IMR-90 (cell line): ENCODE data around the gene AOPEP. TPM values are rescaled to one million over a fixed set of nuclear protein-coding genes. Genes with fewer than 3 reads are reported as not detected.
A peak's percentile ranks its signal among the peaks of the same experiment; 100 is the strongest.

ENCODE experiments used
- ATAC-seq: fragments of 200-7000 bp; cut with Tn5 transposase; 2 replicates; pipeline ENCODE4 v1.9.1; 2020; ENCODE audit warnings: low read depth, mild to moderate bottlenecking, moderate library complexity
- BruUV-seq: library from RNA; stranded (reverse); fragments of 400-500 nt; replicated peaks from 2 replicates; lab custom pipeline; 2021; lab: Mats Ljungman, UMichigan
- CTCF ChIA-PET: fragments of 300-600 bp; formaldehyde crosslinking; extraction: SDS; loops from one replicate; lab custom pipeline; 2021; ENCODE audit warnings: antibody characterized with exemption; lab: Yijun Ruan, JAX
- POLR2A ChIA-PET: fragments of 300-600 bp; sonication (Branson Sonifier 250); formaldehyde crosslinking; loops from one replicate; lab custom pipeline; 2022; ENCODE audit warnings: antibody characterized with exemption; ENCODE audit not compliant: unreplicated experiment; lab: Charles Lee
- DNase-seq: peaks from one replicate; pipeline ENCODE4 v3.0.0; 2013
- H2AFZ ChIP-seq: replicated peaks from 2 replicates; pipeline ENCODE3; 2013; ENCODE audit warnings: low read length, mild to moderate bottlenecking; ENCODE audit not compliant: poor library complexity
- H2AK5ac ChIP-seq: 2 replicates; pipeline ENCODE4 v1.6.1; 2013; ENCODE audit warnings: low read depth, low read length, inconsistent platforms
- H2AK9ac ChIP-seq: replicated peaks from 2 replicates; pipeline ENCODE3; 2013; ENCODE audit warnings: mild to moderate bottlenecking, low read depth, low read length, moderate library complexity; ENCODE audit not compliant: poor library complexity
- H2BK120ac ChIP-seq: 2 replicates; pipeline ENCODE4 v1.6.1; 2013; ENCODE audit warnings: low read depth, low read length, inconsistent platforms
- H2BK15ac ChIP-seq: 3 replicates; pipeline ENCODE4 v1.6.1; 2013; ENCODE audit warnings: low read depth, low read length, inconsistent platforms
- H2BK20ac ChIP-seq: 2 replicates; pipeline ENCODE4 v1.6.1; 2013; ENCODE audit warnings: low read depth, mild to moderate bottlenecking, inconsistent platforms, low read length, moderate library complexity
- H2BK5ac ChIP-seq: 2 replicates; pipeline ENCODE4 v1.6.1; 2013; ENCODE audit warnings: mild to moderate bottlenecking, low read depth, low read length, inconsistent platforms; ENCODE audit not compliant: poor library complexity, severe bottlenecking
- H3K14ac ChIP-seq: replicated peaks from 2 replicates; pipeline ENCODE4 v1.6.1; 2013; ENCODE audit warnings: low read depth, low read length, inconsistent platforms
- H3K18ac ChIP-seq: 2 replicates; pipeline ENCODE4 v1.6.1; 2013; ENCODE audit warnings: low read depth, low read length, control low read depth
- H3K23ac ChIP-seq: 2 replicates; pipeline ENCODE4 v1.6.1; 2013; ENCODE audit warnings: low read depth, low read length, inconsistent platforms
- H3K27ac ChIP-seq: 2 replicates; pipeline ENCODE4 v1.5.1; 2013; ENCODE audit warnings: mild to moderate bottlenecking, control low read depth, low read length; ENCODE audit not compliant: insufficient read depth
- H3K27me3 ChIP-seq: 2 replicates; pipeline ENCODE4 v1.6.1; 2013; ENCODE audit warnings: low read length; ENCODE audit not compliant: control insufficient read depth, insufficient read depth
- H3K36me3 ChIP-seq: 2 replicates; pipeline ENCODE4 v1.6.1; 2013; ENCODE audit warnings: low read length, mixed read lengths; ENCODE audit not compliant: control insufficient read depth, insufficient read depth
- H3K4ac ChIP-seq: 2 replicates; pipeline ENCODE4 v1.6.1; 2013; ENCODE audit warnings: low read depth, low read length, inconsistent platforms
- H3K4me1 ChIP-seq: 2 replicates; pipeline ENCODE4 v1.6.1; 2013; ENCODE audit warnings: low read length, mixed read lengths; ENCODE audit not compliant: control insufficient read depth, insufficient read depth
- H3K4me2 ChIP-seq: 2 replicates; pipeline ENCODE4 v1.6.1; 2013; ENCODE audit warnings: low read depth, mild to moderate bottlenecking, control low read depth, low read length, moderate library complexity
- H3K4me3 ChIP-seq: 2 replicates; pipeline ENCODE4 v1.5.1; 2013; ENCODE audit warnings: low read depth, mild to moderate bottlenecking, control low read depth, low read length, moderate library complexity; ENCODE audit not compliant: insufficient read depth
- H3K56ac ChIP-seq: 2 replicates; pipeline ENCODE4 v1.6.1; 2013; ENCODE audit warnings: low read length, inconsistent platforms; ENCODE audit not compliant: insufficient read depth; ENCODE audit errors: extremely low read depth
- H3K79me1 ChIP-seq, 2 experiments: 2 replicates each; pipeline ENCODE4 v1.6.1; 2013; ENCODE audit warnings: low read length in 2 of 2, inconsistent platforms in 1 of 2, low read depth in 1 of 2
- H3K9ac ChIP-seq: 2 replicates; pipeline ENCODE4 v1.6.1; 2013; ENCODE audit warnings: low read depth, low read length, control low read depth
- H3K9me1 ChIP-seq: 2 replicates; pipeline ENCODE4 v1.6.1; 2013; ENCODE audit warnings: low read length, inconsistent platforms; ENCODE audit not compliant: insufficient read depth
- H3K9me3 ChIP-seq: 2 replicates; pipeline ENCODE4 v1.6.1; 2013; ENCODE audit warnings: low read length; ENCODE audit not compliant: control insufficient read depth, insufficient read depth
- H4K20me1 ChIP-seq: 2 replicates; pipeline ENCODE4 v1.6.1; 2013; ENCODE audit warnings: low read length, inconsistent platforms; ENCODE audit not compliant: insufficient read depth
- H4K5ac ChIP-seq: 2 replicates; pipeline ENCODE4 v1.6.1; 2013; ENCODE audit warnings: mild to moderate bottlenecking, low read depth, low read length, control low read depth
- H4K8ac ChIP-seq, 2 experiments: 2 replicates each; pipeline ENCODE4 v1.6.1; 2013; ENCODE audit warnings: low read depth in 2 of 2, low read length in 2 of 2, control low read depth in 1 of 2, inconsistent platforms in 1 of 2
- H4K91ac ChIP-seq: 2 replicates; pipeline ENCODE4 v1.6.1; 2013; ENCODE audit warnings: low read depth, low read length, inconsistent platforms; ENCODE audit not compliant: insufficient read depth
- FOS ChIP-seq: fragments of 150-350 bp; IDR thresholded peaks from 2 replicates; pipeline ENCODE4 v1.6.1; 2016; ENCODE audit warnings: low read depth, low read length
- MAFK ChIP-seq: IDR thresholded peaks from 2 replicates; pipeline ENCODE4 v1.6.1; 2012; ENCODE audit warnings: low read depth, low read length, improper control_type of control experiment
- RAD21 ChIP-seq: IDR thresholded peaks from 2 replicates; pipeline ENCODE4 v1.6.1; 2012; ENCODE audit warnings: low read length, improper control_type of control experiment
- dilution Hi-C: fragments of 300-500 bp; cut with HindIII; formaldehyde crosslinking; loops from one replicate; pipeline ENCODE4 v1.14.3; 2018; ENCODE audit warnings: low sequenced_read_pairs; ENCODE audit not compliant: unreplicated experiment
- in situ Hi-C: fragments of 300-500 bp; cut with MboI; formaldehyde crosslinking; loops from 3 replicates; pipeline ENCODE4 v1.14.3; 2019; ENCODE audit warnings: low sequenced_read_pairs, inconsistent platforms, mixed read lengths
- intact Hi-C: fragments of 100-400 bp; cut with micrococcal nuclease; formaldehyde crosslinking; loops from 2 replicates; pipeline ENCODE4 v1.10.0; 2022
- polyA plus RNA-seq, 3 experiments: library from polyadenylated mRNA; depleted of rRNA; stranded (reverse); fragments of >200 nt; gene quantifications; 2 replicates each; pipeline ENCODE4 v1.2.3, GENCODE V29; 2012; ENCODE audit warnings: low replicate concordance in 1 of 3
- total RNA-seq: library from RNA; depleted of rRNA; stranded (reverse); fragments of >200 nt; gene quantifications from 2 replicates; pipeline ENCODE4 v1.2.3, GENCODE V29; 2012
- TF ChIP-seq, protein P1 (sequence below): fragments of 150-350 bp; IDR thresholded peaks from 2 replicates; pipeline ENCODE4 v1.6.1; 2016; ENCODE audit warnings: low read depth, mild to moderate bottlenecking, low read length, moderate library complexity, borderline replicate concordance
- TF ChIP-seq, protein P2 (sequence below): conservative IDR thresholded peaks from 2 replicates; pipeline ENCODE4 v1.5.1; 2012; ENCODE audit warnings: mild to moderate bottlenecking, low read depth, low read length, improper control_type of control experiment

The AOPEP gene
- total and polyA plus RNA-seq, 2 of the 4 experiments (the other 2 are of a cell fraction) = 34.9 to 38.7 TPM

GRCh38 chr9:94788570-94789105, 62.1 kb downstream of the AOPEP start:
- no peaks in the 10 kb centered on the region for H4K20me1 ChIP-seq
- CTCF ChIA-PET = interaction anchor here (0.6 kb wide), 1 partner anchor 14 kb away, joined by 3 read pairs; no protein-coding TSS in a partner anchor
- no peak overlapping the region for H4K8ac ChIP-seq
- DNase-seq (no peak), ATAC-seq (no peak)
- dilution Hi-C loops = no loop called here
- H3K23ac ChIP-seq = no peak overlapping the region; the same call in 1 of the 2 replicates
- no peak overlapping the region for H3K4me2 ChIP-seq
- in situ Hi-C loops = loop anchor here (10.0 kb wide), 1 partner anchor 236 kb away; no protein-coding TSS in a partner anchor
- H3K36me3 ChIP-seq = no peaks in the 10 kb centered on the region
- H3K4me3 ChIP-seq = no peak overlapping the region
- no peak overlapping the region for H4K91ac ChIP-seq
- peaks cover 0 to 5% of the 10 kb centered on the region in 2 experiments; a peak in 1 of 4 replicates for H3K79me1 ChIP-seq
- H3K9me1 ChIP-seq = peaks cover 6% of the 10 kb centered on the region
- no peak overlapping the region for H3K56ac ChIP-seq
- H3K4me1 ChIP-seq = peaks cover 6% of the 10 kb centered on the region
- no peaks in the 10 kb centered on the region for H3K9me3 ChIP-seq
- H2BK5ac ChIP-seq = no peak overlapping the region
- H2BK120ac ChIP-seq = no peak overlapping the region
- H2BK15ac ChIP-seq = no peak overlapping the region
- intact Hi-C loops = no loop called here
- H3K18ac ChIP-seq = no peak overlapping the region
- H3K27ac ChIP-seq = no peak overlapping the region
- no peak overlapping the region for H4K5ac ChIP-seq
- no peak overlapping the region for H3K9ac ChIP-seq
- H2BK20ac ChIP-seq = no peak overlapping the region
- no peaks in the 10 kb centered on the region for H3K27me3 ChIP-seq
- no peak overlapping the region for H3K4ac ChIP-seq
- no peak overlapping the region for H3K14ac ChIP-seq
- POLR2A ChIA-PET = no interaction called here
- no peak overlapping the region for H2AFZ ChIP-seq
- no TSS peak for BruUV-seq
- H2AK5ac ChIP-seq = peak overlapping the region; percentile 20; the same call in 1 of the 2 replicates
- TF ChIP-seq MAFK = no peak
- TF ChIP-seq, protein P1, sequence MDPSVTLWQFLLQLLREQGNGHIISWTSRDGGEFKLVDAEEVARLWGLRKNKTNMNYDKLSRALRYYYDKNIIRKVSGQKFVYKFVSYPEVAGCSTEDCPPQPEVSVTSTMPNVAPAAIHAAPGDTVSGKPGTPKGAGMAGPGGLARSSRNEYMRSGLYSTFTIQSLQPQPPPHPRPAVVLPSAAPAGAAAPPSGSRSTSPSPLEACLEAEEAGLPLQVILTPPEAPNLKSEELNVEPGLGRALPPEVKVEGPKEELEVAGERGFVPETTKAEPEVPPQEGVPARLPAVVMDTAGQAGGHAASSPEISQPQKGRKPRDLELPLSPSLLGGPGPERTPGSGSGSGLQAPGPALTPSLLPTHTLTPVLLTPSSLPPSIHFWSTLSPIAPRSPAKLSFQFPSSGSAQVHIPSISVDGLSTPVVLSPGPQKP = no peak
- no peak for TF ChIP-seq RAD21
- TF ChIP-seq FOS = no peak
- TF ChIP-seq, protein P2, sequence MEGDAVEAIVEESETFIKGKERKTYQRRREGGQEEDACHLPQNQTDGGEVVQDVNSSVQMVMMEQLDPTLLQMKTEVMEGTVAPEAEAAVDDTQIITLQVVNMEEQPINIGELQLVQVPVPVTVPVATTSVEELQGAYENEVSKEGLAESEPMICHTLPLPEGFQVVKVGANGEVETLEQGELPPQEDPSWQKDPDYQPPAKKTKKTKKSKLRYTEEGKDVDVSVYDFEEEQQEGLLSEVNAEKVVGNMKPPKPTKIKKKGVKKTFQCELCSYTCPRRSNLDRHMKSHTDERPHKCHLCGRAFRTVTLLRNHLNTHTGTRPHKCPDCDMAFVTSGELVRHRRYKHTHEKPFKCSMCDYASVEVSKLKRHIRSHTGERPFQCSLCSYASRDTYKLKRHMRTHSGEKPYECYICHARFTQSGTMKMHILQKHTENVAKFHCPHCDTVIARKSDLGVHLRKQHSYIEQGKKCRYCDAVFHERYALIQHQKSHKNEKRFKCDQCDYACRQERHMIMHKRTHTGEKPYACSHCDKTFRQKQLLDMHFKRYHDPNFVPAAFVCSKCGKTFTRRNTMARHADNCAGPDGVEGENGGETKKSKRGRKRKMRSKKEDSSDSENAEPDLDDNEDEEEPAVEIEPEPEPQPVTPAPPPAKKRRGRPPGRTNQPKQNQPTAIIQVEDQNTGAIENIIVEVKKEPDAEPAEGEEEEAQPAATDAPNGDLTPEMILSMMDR = no peak
- no peak overlapping the region for H2AK9ac ChIP-seq
